Thoracic aorta (tissue), 2 donors: ENCODE data around the gene NT5C1B. TPM values are rescaled to one million over a fixed set of nuclear protein-coding genes. Genes with fewer than 3 reads are reported as not detected.

ENCODE experiments used
- ATAC-seq: fragments of 150-250 bp; one replicate; pipeline ENCODE4 v1.8.0; 2017; ENCODE audit warnings: low read depth; ENCODE audit not compliant: insufficient number of reproducible peaks, low FRiP score
- DNase-seq: peaks from one replicate; pipeline ENCODE4 v3.0.0-alpha.2; 2020; ENCODE audit warnings: low spot score
- H3K27ac ChIP-seq, 2 donors: fragments of 200-600 bp; sonication (generic); 1 replicate in 1 of 2; 2 replicates in 1 of 2; pipeline ENCODE4 v1.5.1; 2016; ENCODE audit warnings: mild to moderate bottlenecking in 2 of 2, moderate library complexity in 2 of 2
- H3K27me3 ChIP-seq: fragments of 200-600 bp; sonication (generic); replicated peaks from 2 replicates; pipeline ENCODE4 v1.6.0; 2016; ENCODE audit warnings: mild to moderate bottlenecking; ENCODE audit not compliant: insufficient read depth
- H3K36me3 ChIP-seq: fragments of 200-600 bp; sonication (generic); one replicate; pipeline ENCODE4 v1.5.1; 2016
- H3K4me1 ChIP-seq, 2 donors: fragments of 200-600 bp; sonication (generic); 1 replicate in 1 of 2; 2 replicates in 1 of 2; pipeline versions ENCODE4 v1.5.1 to v1.6.0; 2016; ENCODE audit warnings: low read depth in 2 of 2, mild to moderate bottlenecking in 1 of 2; ENCODE audit not compliant: control insufficient read depth in 1 of 2
- H3K4me3 ChIP-seq: fragments of 200-600 bp; sonication (generic); 2 replicates; pipeline ENCODE4 v1.5.1; 2016; ENCODE audit warnings: mild to moderate bottlenecking
- H3K9me3 ChIP-seq: fragments of 200-600 bp; sonication (generic); 2 replicates; pipeline ENCODE4 v1.5.1; 2016
- total RNA-seq, 2 donors: library from RNA; depleted of rRNA; stranded (reverse); fragments of >200 nt; gene quantifications; one replicate each; pipeline versions ENCODE4 v1.1.0 to v1.2.3, GENCODE V29; 2016
- TF ChIP-seq, protein P1 (sequence below): fragments of 200-600 bp; sonication (generic); IDR thresholded peaks from one replicate; pipeline ENCODE4 v1.5.1; 2019; ENCODE audit warnings: antibody characterized with exemption

Gene NT5C1B
- total RNA-seq, 2 donors from 2014 or later, result not detected

- H3K4me3 ChIP-seq, result no peak overlapping the region
- DNase-seq (no peak), ATAC-seq (no peak)
- H3K27me3 ChIP-seq, result no peaks in the 10 kb centered on the region
- H3K9me3 ChIP-seq, result no peaks in the 10 kb centered on the region
- H3K4me1 ChIP-seq, result peaks cover 28 to 41% of the 10 kb centered on the region in 2 donors
- TF ChIP-seq, protein P1, sequence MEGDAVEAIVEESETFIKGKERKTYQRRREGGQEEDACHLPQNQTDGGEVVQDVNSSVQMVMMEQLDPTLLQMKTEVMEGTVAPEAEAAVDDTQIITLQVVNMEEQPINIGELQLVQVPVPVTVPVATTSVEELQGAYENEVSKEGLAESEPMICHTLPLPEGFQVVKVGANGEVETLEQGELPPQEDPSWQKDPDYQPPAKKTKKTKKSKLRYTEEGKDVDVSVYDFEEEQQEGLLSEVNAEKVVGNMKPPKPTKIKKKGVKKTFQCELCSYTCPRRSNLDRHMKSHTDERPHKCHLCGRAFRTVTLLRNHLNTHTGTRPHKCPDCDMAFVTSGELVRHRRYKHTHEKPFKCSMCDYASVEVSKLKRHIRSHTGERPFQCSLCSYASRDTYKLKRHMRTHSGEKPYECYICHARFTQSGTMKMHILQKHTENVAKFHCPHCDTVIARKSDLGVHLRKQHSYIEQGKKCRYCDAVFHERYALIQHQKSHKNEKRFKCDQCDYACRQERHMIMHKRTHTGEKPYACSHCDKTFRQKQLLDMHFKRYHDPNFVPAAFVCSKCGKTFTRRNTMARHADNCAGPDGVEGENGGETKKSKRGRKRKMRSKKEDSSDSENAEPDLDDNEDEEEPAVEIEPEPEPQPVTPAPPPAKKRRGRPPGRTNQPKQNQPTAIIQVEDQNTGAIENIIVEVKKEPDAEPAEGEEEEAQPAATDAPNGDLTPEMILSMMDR, result no peak
- no peaks in the 10 kb centered on the region for H3K36me3 ChIP-seq
- H3K27ac ChIP-seq, result no peak overlapping the region
Measured at GRCh38 chr2:18619091-18619490, 29.7 kb upstream of the NT5C1B start.

DNA sequence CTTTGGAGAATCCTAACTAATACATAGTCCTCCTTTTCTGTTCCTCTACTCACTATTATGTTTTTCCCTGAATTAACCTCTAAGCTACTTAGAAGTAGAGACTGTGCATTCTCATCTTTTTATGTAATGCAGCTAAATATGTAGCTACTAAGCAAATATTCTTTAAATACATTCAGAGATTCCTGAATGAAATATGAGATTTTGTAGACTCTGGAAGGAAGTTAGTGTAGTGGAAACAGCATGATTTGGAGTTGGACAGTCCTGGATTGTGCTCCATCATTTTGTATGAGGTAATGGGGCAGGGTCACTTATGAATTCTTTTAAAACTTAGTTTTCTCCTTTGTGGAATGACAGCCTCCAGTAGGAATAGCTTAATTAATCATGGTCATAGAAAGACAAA is 24.7 kb upstream of the NT5C1B start:
- H3K4me1 ChIP-seq, result peaks cover 5 to 52% of the 10 kb centered on the region in 2 donors
- no peak overlapping the region for H3K4me3 ChIP-seq
- DNase-seq, result no peak
- H3K27ac ChIP-seq, result peak overlapping the region; percentile 56 to 57
- H3K27me3 ChIP-seq, result no peaks in the 10 kb centered on the region
- no peak for ATAC-seq
- no peaks in the 10 kb centered on the region for H3K36me3 ChIP-seq
- TF ChIP-seq, protein P1, result no peak
- H3K9me3 ChIP-seq, result no peaks in the 10 kb centered on the region

DNA sequence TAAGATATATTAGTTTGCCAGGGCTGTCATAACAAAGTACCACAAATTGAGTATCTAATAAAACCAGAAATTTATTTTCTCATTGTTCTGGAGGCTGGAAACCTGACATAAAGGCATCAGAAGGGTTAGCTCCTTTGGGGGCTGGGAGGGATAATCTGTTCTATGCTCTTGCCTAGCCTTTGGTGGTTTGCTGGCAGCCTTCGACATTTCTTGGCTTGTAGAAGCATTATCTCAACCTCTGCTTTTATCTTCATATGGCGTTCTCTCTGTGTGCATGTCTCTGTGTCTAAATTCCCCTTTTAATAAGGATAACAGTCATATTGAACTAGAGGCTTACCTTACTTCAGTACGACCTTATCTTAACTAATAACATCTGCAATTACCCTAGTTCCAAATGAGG is 22.8 kb upstream of the NT5C1B start:
- Histone ChIP-seq H3K9me3 (no peaks in the 10 kb centered on the region), H3K4me1 (peaks cover 5 to 52% of the 10 kb centered on the region in 2 donors), H3K36me3 (no peaks in the 10 kb centered on the region), H3K27me3 (no peaks in the 10 kb centered on the region), H3K27ac (peak overlapping the region in 1 of 2 donors; percentile 27), H3K4me3 (no peak overlapping the region)
- no peak for DNase-seq
- ATAC-seq, result no peak
- TF ChIP-seq, protein P1, result no peak

DNA sequence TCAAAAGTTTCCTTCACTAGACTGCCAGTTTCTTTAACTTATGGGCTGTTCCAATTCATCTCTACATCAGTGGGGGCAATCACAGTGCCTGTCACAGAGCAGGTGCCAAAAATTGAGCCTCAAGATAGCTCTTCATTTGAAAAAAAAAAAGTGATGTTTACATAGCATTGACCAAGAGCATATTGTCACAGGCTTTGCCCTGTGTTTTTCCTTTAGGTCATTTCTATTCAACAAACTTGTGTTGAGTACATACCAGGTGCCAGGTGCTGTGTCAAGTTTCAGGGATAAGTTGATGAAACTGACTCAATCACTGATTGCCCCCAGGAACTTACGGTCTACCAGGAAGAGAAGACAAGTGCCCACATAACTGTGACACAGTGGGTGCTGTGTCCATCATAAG is 22.2 kb upstream of the NT5C1B start:
- no peaks in the 10 kb centered on the region for H3K9me3 ChIP-seq
- TF ChIP-seq, protein P1, result no peak
- no peaks in the 10 kb centered on the region for H3K36me3 ChIP-seq
- no peaks in the 10 kb centered on the region for H3K27me3 ChIP-seq
- DNase-seq (no peak), ATAC-seq (no peak)
- H3K27ac ChIP-seq, result peak overlapping the region; percentile 11 to 27
- no peak overlapping the region for H3K4me3 ChIP-seq
- H3K4me1 ChIP-seq, result peaks cover 5 to 52% of the 10 kb centered on the region in 2 donors

- Histone ChIP-seq H3K4me3 (no peak overlapping the region), H3K36me3 (no peaks in the 10 kb centered on the region), H3K27me3 (no peaks in the 10 kb centered on the region), H3K27ac (peak overlapping the region; percentile 64 to 67), H3K4me1 (peaks cover 5 to 52% of the 10 kb centered on the region in 2 donors), H3K9me3 (no peaks in the 10 kb centered on the region)
- ATAC-seq (no peak), DNase-seq (no peak)
- TF ChIP-seq, protein P1, result no peak
Measured at GRCh38 chr2:18611184-18611583, 21.8 kb upstream of the NT5C1B start.
